HG03558 (cell line): Measurements from ENCODE around the gene TIMMDC1.
"Not testable (repeated sequence)": the region's sequence is repeated elsewhere in the genome, so short reads cannot be mapped to it uniquely, and the experiment has no call there.

Experiments used
- ATAC-seq: cut with Tn5 transposase; IDR thresholded peaks from one replicate; pipeline ENCODE4 v1.9.1; 2021; ENCODE audit warnings: moderate number of reproducible peaks; ENCODE audit not compliant: unreplicated experiment; ENCODE audit errors: extremely low read depth

Gene TIMMDC1

DNA sequence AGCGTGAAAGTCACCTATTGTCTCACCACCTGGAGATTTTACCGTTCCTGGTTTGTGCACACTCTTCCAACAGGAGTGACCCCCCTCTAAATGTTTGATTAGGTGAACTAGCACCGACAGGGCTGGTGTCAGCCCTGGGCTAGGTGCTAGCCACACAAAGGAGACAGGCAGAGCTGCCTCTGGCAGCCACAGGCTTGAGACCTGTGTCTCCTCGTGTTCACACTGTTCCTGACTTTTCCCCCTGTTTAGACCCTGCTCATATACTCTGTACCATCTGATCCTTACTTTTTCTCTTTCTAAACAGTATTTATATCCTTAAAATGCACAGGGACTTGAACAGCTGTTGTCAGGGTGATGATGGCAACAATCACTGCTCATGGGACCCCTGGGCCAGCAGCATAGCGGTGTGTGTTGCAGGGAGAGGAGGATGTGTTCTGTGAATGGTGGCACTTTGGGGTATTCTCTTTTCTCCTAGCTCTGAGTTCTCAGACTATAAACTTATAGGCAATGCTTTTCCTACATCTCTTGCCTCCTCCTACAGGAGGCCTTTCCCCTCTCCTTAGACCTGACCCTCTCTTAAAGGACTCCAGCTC lies 55.6 kb downstream of the TIMMDC1 start:
- ATAC-seq, result no peak

- no peak for ATAC-seq
These were observed 57.0 kb downstream of the TIMMDC1 start for GRCh38 chr3:119555309-119555735.

GRCh38 chr3:119555929-119556328 lies 57.6 kb downstream of the TIMMDC1 start:
- no peak for ATAC-seq

DNA sequence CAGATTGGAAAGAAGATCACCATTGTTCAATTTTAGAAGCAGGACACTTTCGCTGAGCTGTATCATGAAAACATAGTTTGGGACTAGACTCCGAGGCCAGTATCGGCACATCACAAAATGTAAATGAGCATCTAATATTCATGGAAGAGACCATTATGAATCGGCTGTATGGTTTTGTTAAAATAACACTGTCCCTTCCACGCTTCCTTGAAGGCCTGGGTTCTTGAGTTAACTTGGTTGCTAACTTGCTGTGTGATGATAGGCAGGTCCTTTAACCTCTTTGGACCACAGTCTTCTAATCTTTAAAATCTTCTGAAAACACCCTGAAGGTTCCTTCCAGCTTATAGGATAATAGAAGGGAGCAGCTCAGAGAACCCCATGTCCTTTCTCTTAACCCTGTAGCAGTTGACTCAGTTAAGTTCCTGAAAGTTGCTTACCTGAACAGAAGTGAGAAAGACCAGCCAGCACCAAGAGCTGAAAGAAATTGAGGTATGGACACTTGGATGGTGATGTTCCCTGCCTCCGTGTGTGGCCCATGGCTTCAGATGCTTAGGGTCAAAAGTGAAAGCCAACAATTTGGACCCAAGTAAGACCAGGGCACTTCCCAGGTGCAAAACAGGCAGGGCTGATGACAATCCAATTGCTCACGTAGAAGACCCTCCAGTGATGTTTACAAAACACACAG lies 59.0 kb downstream of the TIMMDC1 start:
- no peak for ATAC-seq

DNA sequence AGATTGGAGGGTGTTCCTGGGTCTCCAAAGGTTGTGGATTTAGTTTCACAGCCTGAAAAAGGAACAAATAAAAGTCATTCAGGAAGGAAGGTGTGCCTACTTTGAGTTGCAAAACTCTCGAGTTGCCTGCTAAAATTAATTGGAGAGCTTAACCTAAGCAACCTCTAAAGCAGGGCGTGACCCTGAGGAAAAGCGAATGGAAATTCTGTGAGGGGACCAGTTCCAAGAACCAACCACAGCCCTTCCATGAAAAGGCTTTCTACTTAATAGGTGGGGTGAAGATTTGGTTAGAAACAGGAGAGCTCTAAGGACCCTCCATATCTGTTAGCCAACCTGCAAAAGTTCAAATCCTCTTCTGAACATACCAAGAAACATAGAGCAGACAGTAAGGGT lies 59.5 kb downstream of the TIMMDC1 start:
- no peak for ATAC-seq

DNA sequence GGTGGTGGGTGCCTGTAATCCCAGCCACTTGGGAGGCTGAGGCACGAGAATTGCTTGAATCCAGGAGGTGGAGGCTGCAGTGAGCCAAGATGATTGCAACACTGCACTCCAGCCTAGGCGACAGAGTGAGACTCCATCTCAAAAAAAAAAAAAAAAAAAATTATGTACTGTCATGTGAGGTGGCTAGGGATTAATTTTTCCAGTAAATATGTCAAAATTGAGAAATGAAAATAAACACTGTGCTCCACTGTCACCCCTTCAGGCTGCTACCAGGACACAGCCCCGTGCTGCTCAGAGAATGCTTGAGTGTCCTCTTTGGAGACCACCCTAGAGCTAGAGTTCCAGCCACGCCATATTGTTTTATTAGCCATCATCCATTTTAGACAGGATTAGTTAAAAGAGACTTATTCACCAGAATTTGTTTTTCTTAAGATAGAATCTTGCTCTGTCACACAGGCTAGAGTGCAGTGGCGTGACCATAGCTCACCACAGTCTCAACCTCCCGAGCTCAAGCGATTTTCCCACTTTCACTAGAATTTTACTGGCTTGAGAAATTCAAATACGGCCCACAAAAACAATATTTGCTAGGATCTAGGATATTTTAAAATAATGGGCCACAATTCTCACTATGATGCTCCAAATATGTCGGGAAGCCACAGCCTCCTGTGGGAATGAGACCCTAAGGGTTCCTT lies 60.4 kb downstream of the TIMMDC1 start:
- no peak for ATAC-seq

DNA sequence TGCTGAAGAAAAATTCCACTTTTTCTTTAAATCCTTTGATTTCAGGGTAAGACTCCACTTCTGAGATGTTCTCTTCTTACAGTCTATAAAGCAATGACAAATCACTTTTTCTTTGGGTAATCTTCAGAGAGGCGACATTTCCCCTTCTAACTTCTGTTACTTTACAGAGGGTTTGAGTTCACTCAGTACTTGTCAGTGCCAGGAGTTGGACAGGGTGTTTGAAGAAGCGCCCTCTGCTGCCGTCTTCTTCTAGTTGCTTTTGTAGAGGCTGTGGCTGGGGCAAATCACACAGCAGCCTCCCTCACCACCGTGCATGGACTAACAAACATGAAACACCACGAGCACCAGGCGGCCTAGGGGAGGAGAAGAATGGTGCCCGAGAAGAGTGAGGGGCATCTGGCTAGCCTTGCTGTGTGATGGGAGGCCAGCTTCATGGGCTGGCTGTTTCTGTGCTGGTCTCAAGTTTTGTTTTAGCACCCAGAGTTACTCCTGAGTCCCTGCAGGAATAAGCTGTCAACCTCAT lies 61.2 kb downstream of the TIMMDC1 start, which contains the start of gene CD80:
CD80 (minus strand) TSS at position 174 of the 523 bp plus-strand sequence. CDS start 1,886 bp downstream, outside the sequence.
- ATAC-seq, result peak; percentile 35

- ATAC-seq, result no peak
These were observed 61.8 kb downstream of the TIMMDC1 start for GRCh38 chr3:119560160-119560559.

DNA sequence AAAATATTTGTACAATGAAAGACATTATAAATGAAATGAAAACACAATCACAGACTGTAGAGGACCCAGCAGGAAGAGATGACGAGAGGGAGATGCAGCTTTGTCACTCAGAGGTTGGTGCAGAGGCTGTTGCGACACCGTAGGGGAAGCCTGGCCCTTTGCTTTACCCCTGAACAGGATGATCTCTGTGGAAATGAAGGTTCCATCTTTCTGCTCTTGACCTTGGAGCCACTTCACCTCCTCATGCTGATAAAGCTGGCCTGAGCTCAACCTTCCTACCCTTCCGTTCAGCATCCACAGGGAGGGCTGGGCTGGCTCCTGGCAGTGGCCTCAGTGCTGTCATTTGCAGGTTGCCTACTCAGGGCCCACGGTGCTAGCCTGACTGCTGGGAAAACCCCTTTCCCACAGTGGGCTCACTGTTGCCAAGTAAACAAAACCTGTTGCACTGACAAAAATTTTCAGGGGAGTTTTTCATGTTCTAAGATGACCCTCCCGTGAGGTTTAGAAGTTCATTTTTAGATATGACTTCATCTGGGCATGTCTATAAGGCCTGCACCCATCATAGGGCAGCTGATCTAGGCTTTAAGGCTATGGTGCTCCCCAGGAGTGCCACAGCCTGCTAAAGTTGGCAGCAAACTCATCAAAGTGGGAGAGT lies 64.1 kb downstream of the TIMMDC1 start:
- peak; percentile 54 for ATAC-seq

GRCh38 chr3:119563334-119563733 lies 65.0 kb downstream of the TIMMDC1 start:
- ATAC-seq, result not testable (repeated sequence)

DNA sequence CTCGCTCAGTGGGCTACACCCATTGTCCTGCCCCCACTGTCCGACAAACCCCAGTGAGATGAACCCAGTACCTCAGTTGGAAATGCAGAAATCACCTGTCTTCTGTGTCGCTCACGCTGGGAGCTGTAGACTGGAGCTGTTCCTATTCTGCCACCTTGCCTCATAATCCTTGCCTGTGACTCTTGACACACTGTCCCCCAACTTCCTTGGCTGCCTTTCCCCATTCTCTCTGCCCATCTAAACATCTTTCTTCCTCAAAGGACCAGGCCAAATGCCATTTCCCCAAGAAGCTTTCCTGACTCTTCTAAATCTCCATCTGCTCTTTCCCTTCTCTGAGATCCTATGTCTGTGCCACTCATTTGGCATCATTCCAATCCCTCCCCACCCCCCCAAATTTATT lies 70.8 kb downstream of the TIMMDC1 start:
- no peak for ATAC-seq

DNA sequence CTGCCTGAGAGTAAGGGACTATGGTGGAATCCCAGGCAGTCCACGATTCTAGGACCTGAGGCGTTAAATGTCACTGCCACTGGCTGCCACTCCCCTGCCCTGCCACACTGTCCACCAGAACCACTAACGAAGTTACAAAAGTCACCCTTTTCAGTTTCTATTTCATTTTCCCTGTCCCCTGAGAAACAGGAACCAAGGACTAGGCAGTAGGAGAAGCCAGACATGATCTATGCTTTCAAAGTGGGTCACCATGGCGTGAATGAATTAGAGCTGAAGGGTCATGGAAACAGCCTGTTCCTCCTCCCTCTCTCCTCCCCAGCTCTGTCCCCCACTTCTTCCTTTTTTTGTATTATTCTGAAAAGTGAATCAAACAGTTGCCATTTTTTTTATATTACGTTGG lies 71.9 kb downstream of the TIMMDC1 start:
- ATAC-seq, result no peak

GRCh38 chr3:119571230-119571629 lies 72.9 kb downstream of the TIMMDC1 start:
- no peak for ATAC-seq

- no peak for ATAC-seq
These were observed 73.3 kb downstream of the TIMMDC1 start for GRCh38 chr3:119571688-119572087.
